A549 (cell line): ENCODE data around the gene AKAP6.

Source experiments
- CEBPB ChIP-seq, 2 experiments: fragments of >200 bp in 1 of 2; sonication (Bioruptor Twin) in 1 of 2; formaldehyde crosslinking in 1 of 2; IDR thresholded peaks; 2 replicates each; pipeline ENCODE4 v1.6.1; 2012 to 2016
- EP300 ChIP-seq, 2 experiments: fragments of >200 bp; sonication (Bioruptor Twin); formaldehyde crosslinking; IDR thresholded peaks; 2 replicates in 1 of 2; 3 replicates in 1 of 2; pipeline ENCODE4 v1.6.1; 2016 to 2017
- ESRRA ChIP-seq: fragments of 150-350 bp; IDR thresholded peaks from 2 replicates; pipeline ENCODE4 v1.6.1; 2014; ENCODE audit warnings: mild to moderate bottlenecking, low read length, borderline replicate concordance
- FOSL2 ChIP-seq, 2 experiments: fragments of 450-650 bp in 1 of 2; fragments of >200 bp in 1 of 2; sonication (Bioruptor Twin) in 1 of 2; formaldehyde crosslinking; IDR thresholded peaks; 2 replicates each; pipeline versions ENCODE4 v1.5.0 to v1.6.1; 2016 to 2020; ENCODE audit warnings: mild to moderate bottlenecking in 1 of 2, moderate library complexity in 1 of 2
- POLR2A ChIP-seq: IDR thresholded peaks from 2 replicates; pipeline ENCODE4 v1.6.1; 2012; ENCODE audit warnings: mild to moderate bottlenecking, low read length
- RAD21 ChIP-seq, 2 experiments: fragments of >200 bp in 1 of 2; sonication (Bioruptor Twin) in 1 of 2; formaldehyde crosslinking in 1 of 2; IDR thresholded peaks in 1 of 2; conservative IDR thresholded peaks in 1 of 2; 2 replicates in 1 of 2; 3 replicates in 1 of 2; pipeline ENCODE4 v1.6.1; 2012 to 2018; ENCODE audit warnings: inconsistent platforms in 1 of 2
- RARB ChIP-seq: fragments of 250-450 bp; sonication (Bioruptor Pico); IDR thresholded peaks from 2 replicates; pipeline ENCODE4 v1.8.0; 2021; ENCODE audit warnings: mild to moderate bottlenecking, moderate library complexity
- RFX5 ChIP-seq: fragments of 450-650 bp; IDR thresholded peaks from 2 replicates; pipeline ENCODE4 v1.7.1; 2014; ENCODE audit warnings: antibody characterized with exemption, mild to moderate bottlenecking, moderate library complexity
- ZFP36 ChIP-seq: fragments of 450-650 bp; IDR thresholded peaks from 2 replicates; pipeline ENCODE4 v1.6.1; 2014; ENCODE audit warnings: borderline replicate concordance; ENCODE audit not compliant: partially characterized antibody
- TF ChIP-seq, protein P1 (sequence below): IDR thresholded peaks from 2 replicates; pipeline ENCODE4 v1.6.1; 2012
- TF ChIP-seq, protein P2 (sequence below): fragments of 250-450 bp; sonication (Bioruptor Pico); IDR thresholded peaks from 2 replicates; pipeline ENCODE4 v1.5.0; 2021; ENCODE audit warnings: mild to moderate bottlenecking, moderate library complexity, borderline replicate concordance
- TF ChIP-seq, protein P3 (sequence below): fragments of >200 bp; sonication (Bioruptor Twin); formaldehyde crosslinking; IDR thresholded peaks from 3 replicates; pipeline ENCODE4 v1.5.1; 2016
- TF ChIP-seq, protein P4 (sequence below): fragments of 150-350 bp; IDR thresholded peaks from 2 replicates; pipeline ENCODE4 v1.6.1; 2014; ENCODE audit warnings: low read depth, mild to moderate bottlenecking, low read length

DNA sequence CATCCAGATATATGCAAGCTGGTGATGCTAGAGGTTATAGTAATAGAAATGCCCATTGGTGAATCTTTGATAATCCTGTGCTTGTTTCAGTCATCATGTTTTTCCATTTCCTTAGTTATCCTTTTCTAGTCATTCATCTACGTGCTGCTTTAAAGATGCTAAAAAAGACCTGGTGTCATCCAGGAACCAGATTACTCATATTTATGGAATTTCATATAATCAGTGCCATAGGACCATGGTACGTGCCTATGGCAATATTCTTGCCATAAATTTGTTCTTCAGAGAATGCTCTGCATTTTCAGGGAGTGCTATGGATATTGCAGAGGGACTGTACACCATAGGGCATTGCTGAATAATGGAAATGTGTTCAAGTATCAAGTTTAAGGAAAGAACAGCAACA lies 267.3 kb downstream of the AKAP6 start:
- TF ChIP-seq, protein P1, sequence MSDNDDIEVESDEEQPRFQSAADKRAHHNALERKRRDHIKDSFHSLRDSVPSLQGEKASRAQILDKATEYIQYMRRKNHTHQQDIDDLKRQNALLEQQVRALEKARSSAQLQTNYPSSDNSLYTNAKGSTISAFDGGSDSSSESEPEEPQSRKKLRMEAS: no peak
- TF ChIP-seq ZFP36 (no peak), FOSL2 (IDR thresholded peaks at IDR 0.05) (no peak), FOSL2 (CRISPR knock-in tag; IDR thresholded peaks at IDR 0.05) (no peak), RAD21 (conservative IDR thresholded peaks at IDR 0.05 in 1 of 2, IDR thresholded peaks at IDR 0.05 in 1 of 2) (no peak), EP300 (IDR thresholded peaks at IDR 0.05) (no peak), POLR2A (no peak), ESRRA (no peak), CEBPB (IDR thresholded peaks at IDR 0.05) (no peak), RARB (CRISPR knock-in tag) (no peak), RFX5 (no peak)
- TF ChIP-seq, protein P2, sequence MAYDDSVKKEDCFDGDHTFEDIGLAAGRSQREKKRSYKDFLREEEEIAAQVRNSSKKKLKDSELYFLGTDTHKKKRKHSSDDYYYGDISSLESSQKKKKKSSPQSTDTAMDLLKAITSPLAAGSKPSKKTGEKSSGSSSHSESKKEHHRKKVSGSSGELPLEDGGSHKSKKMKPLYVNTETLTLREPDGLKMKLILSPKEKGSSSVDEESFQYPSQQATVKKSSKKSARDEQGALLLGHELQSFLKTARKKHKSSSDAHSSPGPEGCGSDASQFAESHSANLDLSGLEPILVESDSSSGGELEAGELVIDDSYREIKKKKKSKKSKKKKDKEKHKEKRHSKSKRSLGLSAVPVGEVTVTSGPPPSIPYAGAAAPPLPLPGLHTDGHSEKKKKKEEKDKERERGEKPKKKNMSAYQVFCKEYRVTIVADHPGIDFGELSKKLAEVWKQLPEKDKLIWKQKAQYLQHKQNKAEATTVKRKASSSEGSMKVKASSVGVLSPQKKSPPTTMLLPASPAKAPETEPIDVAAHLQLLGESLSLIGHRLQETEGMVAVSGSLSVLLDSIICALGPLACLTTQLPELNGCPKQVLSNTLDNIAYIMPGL: no peak
- TF ChIP-seq, protein P3, sequence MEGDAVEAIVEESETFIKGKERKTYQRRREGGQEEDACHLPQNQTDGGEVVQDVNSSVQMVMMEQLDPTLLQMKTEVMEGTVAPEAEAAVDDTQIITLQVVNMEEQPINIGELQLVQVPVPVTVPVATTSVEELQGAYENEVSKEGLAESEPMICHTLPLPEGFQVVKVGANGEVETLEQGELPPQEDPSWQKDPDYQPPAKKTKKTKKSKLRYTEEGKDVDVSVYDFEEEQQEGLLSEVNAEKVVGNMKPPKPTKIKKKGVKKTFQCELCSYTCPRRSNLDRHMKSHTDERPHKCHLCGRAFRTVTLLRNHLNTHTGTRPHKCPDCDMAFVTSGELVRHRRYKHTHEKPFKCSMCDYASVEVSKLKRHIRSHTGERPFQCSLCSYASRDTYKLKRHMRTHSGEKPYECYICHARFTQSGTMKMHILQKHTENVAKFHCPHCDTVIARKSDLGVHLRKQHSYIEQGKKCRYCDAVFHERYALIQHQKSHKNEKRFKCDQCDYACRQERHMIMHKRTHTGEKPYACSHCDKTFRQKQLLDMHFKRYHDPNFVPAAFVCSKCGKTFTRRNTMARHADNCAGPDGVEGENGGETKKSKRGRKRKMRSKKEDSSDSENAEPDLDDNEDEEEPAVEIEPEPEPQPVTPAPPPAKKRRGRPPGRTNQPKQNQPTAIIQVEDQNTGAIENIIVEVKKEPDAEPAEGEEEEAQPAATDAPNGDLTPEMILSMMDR: no peak
- TF ChIP-seq, protein P4, sequence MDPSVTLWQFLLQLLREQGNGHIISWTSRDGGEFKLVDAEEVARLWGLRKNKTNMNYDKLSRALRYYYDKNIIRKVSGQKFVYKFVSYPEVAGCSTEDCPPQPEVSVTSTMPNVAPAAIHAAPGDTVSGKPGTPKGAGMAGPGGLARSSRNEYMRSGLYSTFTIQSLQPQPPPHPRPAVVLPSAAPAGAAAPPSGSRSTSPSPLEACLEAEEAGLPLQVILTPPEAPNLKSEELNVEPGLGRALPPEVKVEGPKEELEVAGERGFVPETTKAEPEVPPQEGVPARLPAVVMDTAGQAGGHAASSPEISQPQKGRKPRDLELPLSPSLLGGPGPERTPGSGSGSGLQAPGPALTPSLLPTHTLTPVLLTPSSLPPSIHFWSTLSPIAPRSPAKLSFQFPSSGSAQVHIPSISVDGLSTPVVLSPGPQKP: no peak
